ENCODE results near the gene POLG. TPM values are rescaled to one million over a fixed set of nuclear protein-coding genes. Genes with fewer than 3 reads are reported as not detected.
A peak's percentile ranks its signal among the peaks of the same experiment; 100 is the strongest.

POLG gene
- total RNA-seq, 2 donors from 2014 or later: 55.3 to 60.2 TPM

- DNase-seq: peak; percentile 75
- H3K4me3 ChIP-seq (ENCODE audit: low read length): peak overlapping the region; percentile 1
- H3K9me3 ChIP-seq (ENCODE audit: control insufficient read depth, low read length): no peaks in the 10 kb centered on the region
- no peak overlapping the region for H3K27ac Mint-ChIP-seq
- peak overlapping the region; percentile 86 for H3K27ac ChIP-seq (ENCODE audit: low read depth, low read length)
- H3K36me3 Mint-ChIP-seq (ENCODE audit: low read depth): no peaks in the 10 kb centered on the region
- H3K36me3 ChIP-seq (ENCODE audit: control insufficient read depth, insufficient read depth, low read length): no peaks in the 10 kb centered on the region
- H3K9ac ChIP-seq (ENCODE audit: extremely low read depth, low read length, poor library complexity, severe bottlenecking): no peak overlapping the region
- peaks cover 100% of the 10 kb centered on the region for H3K27me3 ChIP-seq (ENCODE audit: control insufficient read depth, insufficient read depth, low read length, poor library complexity, severe bottlenecking)
- H3K4me1 ChIP-seq (ENCODE audit: control insufficient read depth, insufficient read depth, low read length): no peaks in the 10 kb centered on the region
- H3K4me1 Mint-ChIP-seq: peaks cover 6% of the 10 kb centered on the region
- WGBS, 2 experiments (ENCODE audit: insufficient coverage in 1 of 2, insufficient read length in 1 of 2): 2 to 4% methylated on average over 18 to 34 of the region's 34 CpGs
- peaks cover 3% of the 10 kb centered on the region for H3K9me3 Mint-ChIP-seq
- no peak for TF ChIP-seq CTCF (conservative IDR thresholded peaks at IDR 0.05)
- H3K27me3 Mint-ChIP-seq (ENCODE audit: insufficient read depth): peaks cover 98% of the 10 kb centered on the region
- no peak overlapping the region for H3K4me3 Mint-ChIP-seq
Measured at GRCh38 chr15:89368566-89369223, 34.1 kb upstream of the POLG start.

GRCh38 chr15:89367485-89368451, 33.1 kb upstream of the POLG start:
- H3K9ac ChIP-seq (ENCODE audit: extremely low read depth, low read length, poor library complexity, severe bottlenecking): no peak overlapping the region
- Mint-ChIP-seq H3K9me3 (peaks cover 3% of the 10 kb centered on the region), H3K27me3 (ENCODE audit: insufficient read depth) (peaks cover 98% of the 10 kb centered on the region), H3K4me3 (no peak overlapping the region), H3K36me3 (ENCODE audit: low read depth) (no peaks in the 10 kb centered on the region), H3K27ac (no peak overlapping the region), H3K4me1 (peaks cover 6% of the 10 kb centered on the region)
- no peaks in the 10 kb centered on the region for H3K36me3 ChIP-seq (ENCODE audit: control insufficient read depth, insufficient read depth, low read length)
- no peaks in the 10 kb centered on the region for H3K4me1 ChIP-seq (ENCODE audit: control insufficient read depth, insufficient read depth, low read length)
- DNase-seq: peak; percentile 90
- no peak for TF ChIP-seq CTCF (conservative IDR thresholded peaks at IDR 0.05)
- WGBS, 2 experiments (ENCODE audit: insufficient coverage in 1 of 2, insufficient read length in 1 of 2): 1 to 3% methylated on average over 30 to 88 of the region's 90 CpGs
- no peaks in the 10 kb centered on the region for H3K9me3 ChIP-seq (ENCODE audit: control insufficient read depth, low read length)
- H3K4me3 ChIP-seq (ENCODE audit: low read length): no peak overlapping the region
- H3K27ac ChIP-seq (ENCODE audit: low read depth, low read length): peak overlapping the region; percentile 86
- H3K27me3 ChIP-seq (ENCODE audit: control insufficient read depth, insufficient read depth, low read length, poor library complexity, severe bottlenecking): peaks cover 100% of the 10 kb centered on the region

DNA sequence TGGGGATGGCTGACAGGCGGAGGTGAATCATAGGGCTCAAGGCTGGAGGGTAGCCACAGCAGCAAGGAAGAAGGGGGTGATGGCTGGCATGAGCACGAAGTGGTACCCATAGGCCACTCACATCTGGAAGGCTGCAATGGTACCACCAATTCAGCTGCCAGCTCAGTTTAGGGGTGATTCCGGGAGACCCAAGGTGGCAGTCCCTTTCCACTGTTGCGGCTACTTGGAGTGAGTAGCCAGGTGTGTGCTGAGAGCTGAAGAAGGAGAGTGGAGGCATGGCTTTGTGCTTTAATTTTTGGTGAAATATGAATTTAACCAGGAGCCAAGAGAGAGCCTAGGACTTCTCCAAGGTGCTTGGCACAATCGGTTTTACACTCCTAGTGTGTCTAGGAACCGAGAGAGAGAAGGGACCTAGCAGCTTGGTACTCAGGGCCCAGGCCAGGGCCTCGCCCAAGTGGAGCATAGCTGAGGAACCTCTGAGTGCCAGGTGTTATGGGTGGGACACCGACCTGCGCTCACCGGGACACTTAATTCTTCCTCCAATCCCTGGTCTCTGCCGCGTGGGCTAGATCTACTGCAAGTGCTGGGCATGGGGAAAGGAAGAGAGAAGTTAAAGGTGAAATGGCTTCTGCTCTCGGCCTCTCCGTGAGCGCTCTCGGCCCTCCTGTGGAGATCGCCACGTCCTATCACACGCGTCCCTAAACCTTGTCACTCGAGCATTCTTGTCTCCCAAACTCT, 32.2 kb upstream of the POLG start:
- Histone ChIP-seq H3K27ac (ENCODE audit: low read depth, low read length) (no peak overlapping the region), H3K9ac (ENCODE audit: extremely low read depth, low read length, poor library complexity, severe bottlenecking) (no peak overlapping the region), H3K36me3 (ENCODE audit: control insufficient read depth, insufficient read depth, low read length) (no peaks in the 10 kb centered on the region), H3K27me3 (ENCODE audit: control insufficient read depth, insufficient read depth, low read length, poor library complexity, severe bottlenecking) (peaks cover 100% of the 10 kb centered on the region), H3K4me1 (ENCODE audit: control insufficient read depth, insufficient read depth, low read length) (no peaks in the 10 kb centered on the region), H3K9me3 (ENCODE audit: control insufficient read depth, low read length) (no peaks in the 10 kb centered on the region), H3K4me3 (ENCODE audit: low read length) (no peak overlapping the region)
- Mint-ChIP-seq H3K27me3 (ENCODE audit: insufficient read depth) (peaks cover 97% of the 10 kb centered on the region), H3K4me3 (no peak overlapping the region), H3K9me3 (peaks cover 3% of the 10 kb centered on the region), H3K4me1 (peaks cover 6% of the 10 kb centered on the region), H3K36me3 (ENCODE audit: low read depth) (no peaks in the 10 kb centered on the region), H3K27ac (no peak overlapping the region)
- DNase-seq: no peak
- 19 to 23% methylated on average over 10 to 21 of the region's 21 CpGs for WGBS, 2 experiments (ENCODE audit: insufficient coverage in 1 of 2, insufficient read length in 1 of 2)
- TF ChIP-seq CTCF (conservative IDR thresholded peaks at IDR 0.05): no peak
